Measurements from ENCODE around the gene MIDN. TPM values are rescaled to one million over a fixed set of nuclear protein-coding genes. Genes with fewer than 3 reads are reported as not detected.
"Not testable (repeated sequence)": the region's sequence is repeated elsewhere in the genome, so short reads cannot be mapped to it uniquely, and the experiment has no call there.

MIDN gene
- polyA plus RNA-seq, 2 of the 4 experiments (the other 2 are of a cell fraction), result 9.1 to 31.4 TPM

- Histone ChIP-seq H3K4me2 (peak overlapping the region; percentile 86), H3K4me1 (peaks cover 56% of the 10 kb centered on the region), H3K27ac (peak overlapping the region; percentile 76 to 91), H3K4me3 (no peak overlapping the region), H3K9me3 (no peaks in the 10 kb centered on the region)
- POLR2A ChIA-PET, result interaction anchor here (0.6 to 4.5 kb wide), 4 partner anchors 21 to 114 kb away, joined by 3 to 98 read pairs (median 8); partner anchors contain the start of genes CIRBP and FAM174C
- WGBS (ENCODE audit: missing lambda C conversion rate), result 69% methylated on average over 2 of the region's 26 CpGs
- no peak for TF ChIP-seq CHD4 (IDR thresholded peaks at IDR 0.05; ENCODE audit: borderline replicate concordance)
- TF ChIP-seq RNF2 (IDR thresholded peaks at IDR 0.05; ENCODE audit: borderline replicate concordance, low read depth), result no peak
- no peak for TF ChIP-seq EHMT2 (IDR thresholded peaks at IDR 0.05; ENCODE audit: low read depth)
- FAIRE-seq (no peak), ATAC-seq (no peak), DNase-seq (ENCODE audit: low read depth in 1 of 2, low spot score in 1 of 2) (no peak)
- CTCF ChIA-PET, result interaction anchor here (3.1 to 7.5 kb wide), 3 partner anchors 15 to 28 kb away, joined by 38 to 500 read pairs (median 39); partner anchors contain the start of genes CIRBP and FAM174C
Measured at GRCh38 chr19:1245494-1246264, 2.7 kb upstream of the MIDN start.

DNA sequence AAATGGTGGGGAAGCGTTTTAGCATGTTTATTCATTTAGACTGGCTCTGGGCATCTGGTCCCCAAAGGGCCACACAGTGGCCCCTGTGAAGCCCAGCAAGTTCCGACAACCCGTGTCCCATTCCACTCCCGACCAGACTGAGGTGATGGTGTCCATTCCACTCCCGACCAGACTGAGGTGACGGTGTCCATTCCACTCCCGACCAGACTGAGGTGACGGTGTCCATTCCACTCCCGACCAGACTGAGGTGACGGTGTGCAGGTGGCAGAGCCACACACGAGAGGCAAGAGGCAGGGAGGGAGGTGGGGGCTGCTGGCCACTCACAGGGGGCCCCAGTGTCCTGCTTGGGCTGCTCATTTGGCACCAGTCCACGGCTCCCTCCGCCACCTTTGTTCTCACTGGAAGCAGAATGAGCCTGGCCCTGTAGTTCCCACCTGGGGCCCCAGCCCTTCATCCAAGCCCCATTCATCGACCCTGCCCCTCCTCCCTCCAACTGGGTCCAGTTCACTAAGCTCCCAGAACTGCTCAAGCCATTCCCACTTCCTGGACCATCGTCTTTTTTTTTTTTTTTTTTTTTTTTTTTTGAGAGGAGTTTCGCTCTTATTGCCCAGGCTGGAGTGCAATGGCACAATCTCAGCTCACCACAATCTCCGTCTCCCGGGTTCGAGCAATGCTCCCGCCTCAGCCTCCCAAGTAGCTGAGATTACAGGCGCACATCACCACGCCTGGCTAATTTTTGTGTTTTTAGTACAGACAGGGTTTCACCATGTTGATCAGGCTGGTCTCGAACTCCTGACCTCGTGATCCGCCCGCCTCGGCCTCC lies 1.9 kb upstream of the MIDN start:
- H3K4me2 ChIP-seq, result peak overlapping the region; percentile 86; the same call in 2 of the 3 replicates
- DNase-seq (ENCODE audit: low read depth in 1 of 2, low spot score in 1 of 2), result not testable (repeated sequence)

GRCh38 chr19:1247748-1248138 lies 640 bp upstream of the MIDN start:
- no peak for FAIRE-seq
- Histone ChIP-seq H3K4me1 (peaks cover 45% of the 10 kb centered on the region), H3K4me2 (peak overlapping the region; percentile 84)

More for the DNA sequence above, 1.9 kb upstream of the MIDN start:
- H3K4me1 ChIP-seq, result peaks cover 50% of the 10 kb centered on the region
- ChIA-PET POLR2A (interaction anchor here (0.6 to 4.5 kb wide), 2 partner anchors 20 to 23 kb away, joined by 3 to 98 read pairs; partner anchors contain the start of gene CIRBP), CTCF (interaction anchor here (0.5 to 7.5 kb wide), 2 partner anchors 14 to 42 kb away, joined by 3 to 500 read pairs; partner anchors contain the start of gene CIRBP)
- FAIRE-seq, H3K9me3 ChIP-seq, H3K4me3 ChIP-seq, ATAC-seq: not testable (repeated sequence)
- 87% methylated on average over 22 of the region's 27 CpGs for WGBS (ENCODE audit: missing lambda C conversion rate)
- H3K27ac ChIP-seq, result peak overlapping the region; percentile 30 to 91; a peak in 4 of 6 replicates

GRCh38 chr19:1248786-1249297 lies 459 bp downstream of the MIDN start:
- peak overlapping the region; percentile 93 to 100 for H3K27ac ChIP-seq
- no peaks in the 10 kb centered on the region for H3K9me3 ChIP-seq
- WGBS (ENCODE audit: missing lambda C conversion rate), result no CpG with 5 or more reads among the region's 74 CpGs
- ATAC-seq (peak; percentile 6 to 8), FAIRE-seq (no peak), DNase-seq (ENCODE audit: low read depth in 1 of 2, low spot score in 1 of 2) (peak in 1 of 2 experiments; percentile 84)
- TF ChIP-seq SMC3 (IDR thresholded peaks at IDR 0.05), result peak; percentile 37; the same call in 2 of the 3 replicates
- TF ChIP-seq, protein P1, sequence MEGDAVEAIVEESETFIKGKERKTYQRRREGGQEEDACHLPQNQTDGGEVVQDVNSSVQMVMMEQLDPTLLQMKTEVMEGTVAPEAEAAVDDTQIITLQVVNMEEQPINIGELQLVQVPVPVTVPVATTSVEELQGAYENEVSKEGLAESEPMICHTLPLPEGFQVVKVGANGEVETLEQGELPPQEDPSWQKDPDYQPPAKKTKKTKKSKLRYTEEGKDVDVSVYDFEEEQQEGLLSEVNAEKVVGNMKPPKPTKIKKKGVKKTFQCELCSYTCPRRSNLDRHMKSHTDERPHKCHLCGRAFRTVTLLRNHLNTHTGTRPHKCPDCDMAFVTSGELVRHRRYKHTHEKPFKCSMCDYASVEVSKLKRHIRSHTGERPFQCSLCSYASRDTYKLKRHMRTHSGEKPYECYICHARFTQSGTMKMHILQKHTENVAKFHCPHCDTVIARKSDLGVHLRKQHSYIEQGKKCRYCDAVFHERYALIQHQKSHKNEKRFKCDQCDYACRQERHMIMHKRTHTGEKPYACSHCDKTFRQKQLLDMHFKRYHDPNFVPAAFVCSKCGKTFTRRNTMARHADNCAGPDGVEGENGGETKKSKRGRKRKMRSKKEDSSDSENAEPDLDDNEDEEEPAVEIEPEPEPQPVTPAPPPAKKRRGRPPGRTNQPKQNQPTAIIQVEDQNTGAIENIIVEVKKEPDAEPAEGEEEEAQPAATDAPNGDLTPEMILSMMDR (IDR thresholded peaks at IDR 0.05), result peak; percentile 73
- TF ChIP-seq ATOH8 (CRISPR knock-in tag; IDR thresholded peaks at IDR 0.05; ENCODE audit: low read depth), result 0 out of 2 replicates have a peak, but pooled peaks have one; percentile 4
- 0 out of 2 replicates have a peak, but pooled peaks have one; percentile 55 for TF ChIP-seq TFCP2L1 (CRISPR knock-in tag; IDR thresholded peaks at IDR 0.05)
- no peak for TF ChIP-seq CEBPB (IDR thresholded peaks at IDR 0.05)
- TF ChIP-seq CBX8 (IDR thresholded peaks at IDR 0.05), result no peak
- TF ChIP-seq JUNB (IDR thresholded peaks at IDR 0.05), result 0 out of 2 replicates have a peak, but pooled peaks have one; percentile 12
- peak; percentile 29; the same call in 1 of the 2 replicates for TF ChIP-seq FOSL2 (IDR thresholded peaks at IDR 0.05)
- peak; percentile 95 for TF ChIP-seq FOSL2 (CRISPR knock-in tag; IDR thresholded peaks at IDR 0.05)
- peak; percentile 13 to 14; a peak in 3 of 5 replicates for TF ChIP-seq JUN (IDR thresholded peaks at IDR 0.05)
- peak in 1 of 2 experiments; percentile 46; a peak in 2 of 5 replicates for TF ChIP-seq RAD21 (conservative IDR thresholded peaks at IDR 0.05 in 1 of 2, IDR thresholded peaks at IDR 0.05 in 1 of 2)
- H3K4me1 ChIP-seq, result peaks cover 40% of the 10 kb centered on the region
- ChIA-PET POLR2A (interaction anchor here (1.0 kb wide), 2 partner anchors 17 to 20 kb away, joined by 4 to 14 read pairs; no protein-coding TSS in a partner anchor), CTCF (interaction anchor here (1.0 kb wide), 1 partner anchor 18 kb away, joined by 8 read pairs; no protein-coding TSS in a partner anchor)
- H3K4me2 ChIP-seq, result peak overlapping the region; percentile 84
- H3K4me3 ChIP-seq, result peak overlapping the region; percentile 97

More at GRCh38 chr19:1247748-1248138, 640 bp upstream of the MIDN start:
- ATAC-seq (peak in 1 of 2 experiments; percentile 4; a peak in 2 of 6 replicates), DNase-seq (ENCODE audit: low read depth in 1 of 2, low spot score in 1 of 2) (no peak)
- Histone ChIP-seq H3K4me3 (peak overlapping the region; percentile 97; the same call in 1 of the 3 replicates), H3K27ac (peak overlapping the region; percentile 93 to 100), H3K9me3 (no peaks in the 10 kb centered on the region)
- TF ChIP-seq NPAS2 (CRISPR knock-in tag; IDR thresholded peaks at IDR 0.05; ENCODE audit: borderline replicate concordance) (no peak), KDM1A (IDR thresholded peaks at IDR 0.05; ENCODE audit: low read depth) (peak; percentile 83; the same call in 1 of the 2 replicates), SMC3 (IDR thresholded peaks at IDR 0.05) (no peak), ZFP36 (IDR thresholded peaks at IDR 0.05; ENCODE audit: borderline replicate concordance, partially characterized antibody) (no peak)
- POLR2A ChIA-PET, result no interaction called here
- CTCF ChIA-PET, result interaction anchor here (7.5 kb wide), 1 partner anchor 13 kb away, joined by 500 read pairs; the partner anchor contains the start of gene CIRBP
- 88% methylated on average over 4 of the region's 8 CpGs for WGBS (ENCODE audit: missing lambda C conversion rate)

All from A549 (cell line).